ENCODE results near the gene COL15A1.

COL15A1 gene

DNA sequence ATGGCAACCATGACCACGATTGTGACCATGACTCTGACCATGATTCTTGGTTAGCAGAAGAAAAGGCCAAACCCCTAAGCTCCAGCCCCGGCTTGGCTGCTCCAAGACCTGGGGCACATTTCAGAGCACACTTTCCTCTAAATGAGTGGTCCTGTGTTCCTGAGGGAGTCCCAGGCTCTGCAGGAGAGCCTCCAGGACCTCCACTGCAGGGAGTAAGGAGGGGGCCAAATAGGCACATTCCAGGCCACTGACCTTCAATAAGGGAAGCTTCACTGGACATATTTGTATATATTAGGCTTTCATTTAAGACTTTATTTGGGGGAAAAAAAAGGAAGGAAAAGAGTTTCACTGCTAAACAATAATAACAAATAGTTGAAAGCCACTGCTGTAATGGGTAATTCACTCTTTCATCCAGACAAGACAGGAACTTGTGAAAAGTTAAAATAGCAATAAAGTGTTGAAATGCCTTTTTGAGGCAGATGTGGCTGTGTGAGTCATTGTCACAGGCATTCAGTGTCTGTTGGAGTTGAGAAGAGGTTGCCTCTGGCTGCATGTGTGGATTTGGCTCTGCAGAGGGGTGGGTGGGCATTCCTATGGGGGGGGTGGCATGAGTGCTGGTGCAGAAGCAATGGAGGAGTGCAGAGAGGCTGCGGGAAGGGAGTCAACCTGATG is 97.3 kb downstream of the COL15A1 start:
- peak in 1 of 2 donors; percentile 29 for DNase-seq

- no peak for DNase-seq
Observed at GRCh38 chr9:99041618-99042017, 97.9 kb downstream of the COL15A1 start.

- no peak for DNase-seq
Observed at GRCh38 chr9:99042620-99043019, 98.9 kb downstream of the COL15A1 start.

GRCh38 chr9:99044827-99045226 is 101.1 kb downstream of the COL15A1 start:
- no peak for DNase-seq

DNA sequence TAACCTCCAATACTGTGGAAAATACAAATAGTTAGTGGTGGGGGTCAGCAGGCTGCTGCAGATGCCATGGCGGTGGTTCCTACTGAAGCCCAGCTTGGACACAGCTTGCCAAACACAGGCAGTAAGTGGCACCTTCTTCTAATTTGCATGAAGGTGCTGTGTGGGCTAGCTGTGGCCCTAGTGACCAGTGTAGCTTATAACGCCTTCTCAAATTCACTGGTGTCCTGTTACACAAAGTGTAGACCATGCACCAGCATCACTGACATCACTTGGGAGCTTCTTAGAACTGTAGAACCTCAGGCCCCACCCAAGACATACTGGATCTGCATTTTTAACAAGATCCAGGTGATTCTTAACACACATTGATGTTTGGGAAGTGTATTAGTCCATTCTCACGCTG is 102.4 kb downstream of the COL15A1 start:
- DNase-seq: no peak

GRCh38 chr9:99046542-99047071 is 102.9 kb downstream of the COL15A1 start:
- DNase-seq: no peak

GRCh38 chr9:99049228-99049627 is 105.5 kb downstream of the COL15A1 start:
- DNase-seq: no peak

DNA sequence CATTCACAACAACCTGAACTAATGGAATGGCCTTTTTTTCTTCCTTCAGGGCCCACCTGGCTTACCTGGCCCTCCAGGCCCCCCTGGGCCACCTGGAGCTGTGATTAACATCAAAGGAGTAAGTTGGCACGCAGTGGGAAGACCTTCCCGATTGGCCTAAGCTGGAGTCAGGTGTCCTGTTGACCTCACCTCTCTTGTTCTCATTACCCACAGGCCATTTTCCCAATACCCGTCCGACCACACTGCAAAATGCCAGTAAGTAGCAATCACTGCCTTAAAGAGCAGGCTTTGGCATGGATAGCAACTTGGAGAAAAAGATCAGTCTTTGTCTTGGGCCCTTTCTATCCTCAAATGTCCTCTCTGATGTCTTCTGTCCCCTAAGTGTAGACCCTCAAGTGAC is 105.9 kb downstream of the COL15A1 start:
- no peak for DNase-seq

- DNase-seq: no peak
Observed at GRCh38 chr9:99050292-99050911, 106.7 kb downstream of the COL15A1 start.

DNA sequence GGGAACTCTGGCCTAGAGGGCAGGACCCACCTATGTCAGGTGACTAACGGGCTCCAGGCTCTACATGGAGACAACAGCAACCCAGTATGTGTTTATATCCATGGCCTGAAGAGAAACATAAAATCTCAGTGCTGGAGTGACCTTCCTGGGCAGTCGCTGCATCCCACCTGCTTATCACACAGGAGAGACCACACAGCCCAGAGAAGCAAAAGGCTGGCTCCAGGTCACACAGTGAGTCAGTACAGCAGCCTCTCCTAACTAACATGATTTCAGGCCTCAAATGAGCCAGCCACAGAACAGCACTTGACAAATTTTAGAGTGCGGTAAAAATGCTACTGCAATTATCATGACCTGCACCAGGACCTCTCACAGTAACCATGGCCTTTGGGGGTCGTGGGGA is 107.2 kb downstream of the COL15A1 start:
- DNase-seq: no peak

GRCh38 chr9:99051406-99051805 is 107.7 kb downstream of the COL15A1 start:
- no peak for DNase-seq

- no peak for DNase-seq
Observed at GRCh38 chr9:99051851-99052250, 108.1 kb downstream of the COL15A1 start.

GRCh38 chr9:99052815-99053715 is 109.4 kb downstream of the COL15A1 start:
- DNase-seq: no peak

GRCh38 chr9:99054581-99054980 is 110.9 kb downstream of the COL15A1 start:
- DNase-seq: no peak

- no peak for DNase-seq
Observed at GRCh38 chr9:99055384-99055783, 111.7 kb downstream of the COL15A1 start.

GRCh38 chr9:99056186-99056585 is 112.5 kb downstream of the COL15A1 start:
- DNase-seq: no peak

DNA sequence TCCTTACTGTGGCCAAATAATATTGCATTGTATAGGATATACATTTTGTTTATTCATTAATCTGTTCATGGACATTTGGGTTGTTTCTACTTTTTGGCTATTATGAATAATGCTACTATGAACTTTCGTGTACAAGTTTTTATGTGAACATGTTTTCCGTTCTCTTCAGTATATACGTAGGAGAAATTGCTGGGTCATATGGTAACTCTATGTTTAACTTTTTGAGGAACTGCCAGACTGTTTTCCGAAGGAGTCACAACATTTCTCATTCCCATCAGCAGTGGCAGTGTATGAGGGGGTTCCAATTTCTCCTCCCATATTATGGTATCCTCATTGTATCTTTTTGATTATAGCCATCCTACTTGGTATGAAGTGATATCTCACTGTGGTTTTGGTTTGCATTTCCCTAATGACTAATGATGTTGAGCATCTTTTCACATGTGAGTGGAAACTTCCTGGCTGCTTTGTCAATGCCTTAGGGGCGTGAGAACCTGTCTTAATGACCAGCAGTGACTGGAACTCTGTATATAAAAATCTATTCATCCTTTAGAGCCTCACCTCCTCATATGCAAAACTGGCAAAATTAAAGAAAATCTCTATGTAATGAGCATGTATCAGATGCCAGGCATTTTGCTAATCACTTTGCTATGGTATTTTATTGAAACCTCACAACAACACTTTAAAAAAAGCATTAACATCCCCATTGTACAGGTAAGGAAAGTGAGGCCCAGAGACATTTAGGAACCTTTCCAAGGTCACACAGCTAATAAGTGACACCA is 113.4 kb downstream of the COL15A1 start:
- DNase-seq: peak in 1 of 2 donors; percentile 43

- peak; percentile 66 to 70 for DNase-seq
Observed at GRCh38 chr9:99057665-99058625, 114.2 kb downstream of the COL15A1 start.

DNA sequence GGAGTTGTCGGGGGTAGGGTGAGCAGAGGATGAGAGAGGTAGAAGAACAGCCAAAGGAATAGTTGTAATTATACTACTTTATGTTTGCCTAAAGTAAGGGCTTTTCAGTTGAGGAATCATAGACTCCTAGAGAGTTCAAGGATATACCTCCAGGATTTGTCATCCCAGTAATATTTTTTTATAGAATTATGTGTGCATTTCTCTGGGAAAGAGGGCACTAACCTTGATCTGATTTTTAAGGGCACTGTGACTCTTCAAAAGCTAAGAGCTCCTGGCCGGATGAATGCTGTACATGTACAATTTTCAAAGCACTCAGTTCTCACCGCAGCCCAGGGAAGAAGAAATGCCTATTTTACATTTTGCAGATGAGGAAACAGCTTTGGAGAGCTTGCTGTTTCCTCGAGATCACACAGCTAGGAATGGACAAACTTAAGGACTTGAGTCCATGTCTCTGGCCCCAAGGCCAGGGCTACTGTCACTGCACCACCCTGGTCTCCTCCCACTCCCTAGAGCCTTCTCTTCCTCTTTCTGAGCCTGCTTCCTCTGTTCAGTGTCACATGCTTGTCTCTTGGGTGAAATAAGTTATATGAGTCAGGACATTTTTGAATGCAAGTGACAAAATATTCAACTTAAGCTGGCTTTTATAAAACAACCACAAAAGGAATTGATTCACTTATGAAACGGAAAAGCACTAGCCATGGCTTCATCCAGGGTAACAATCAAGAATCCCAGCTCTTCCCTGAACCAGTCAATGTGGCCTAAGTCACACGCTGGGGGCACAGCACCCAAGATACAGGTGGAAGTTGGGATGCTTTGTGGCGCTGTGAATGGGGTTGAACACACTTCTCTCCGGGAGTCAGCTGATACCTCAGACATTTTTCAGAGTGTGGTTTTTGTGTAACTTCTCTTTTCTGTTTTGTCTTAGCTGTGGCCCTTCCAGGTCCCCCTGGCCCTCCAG is 115.5 kb downstream of the COL15A1 start:
- DNase-seq: peak; percentile 24 to 62

DNA sequence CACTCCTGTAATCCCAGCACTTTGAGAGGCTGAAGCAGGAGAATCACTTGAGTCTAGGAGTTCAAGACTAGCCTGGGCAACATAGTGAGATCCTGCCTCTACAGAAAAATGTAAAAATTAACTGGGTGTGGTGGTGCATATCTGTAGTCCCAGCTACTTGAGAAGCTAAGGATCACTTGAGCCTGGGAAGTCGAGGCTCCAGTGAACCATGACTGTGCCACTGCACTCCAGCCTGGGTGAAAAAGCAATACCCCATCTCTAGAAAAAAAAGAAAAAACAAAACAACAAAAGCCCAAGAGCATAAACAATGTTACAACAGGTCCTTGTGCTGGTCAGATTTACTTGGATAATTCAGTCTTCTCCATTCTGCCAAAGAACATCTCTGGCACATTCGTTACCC is 116.9 kb downstream of the COL15A1 start:
- no peak for DNase-seq

Data from CD4-positive, alpha-beta T cell treated with Interleukin-1 beta for 1 hour (primary cell).